Mesothelial cell of epicardium (in vitro differentiated cells): ENCODE data around the gene ADAMTS17. TPM values are rescaled to one million over a fixed set of nuclear protein-coding genes. Genes with fewer than 3 reads are reported as not detected.

Experiments
- DNase-seq, 2 experiments: peaks; one replicate each; pipeline ENCODE4 v3.0.0; 2021; ENCODE audit warnings: low spot score in 2 of 2; ENCODE audit not compliant: unreplicated experiment in 2 of 2
- H3K27ac Mint-ChIP-seq: 2 replicates; pipeline ENCODE4 v1.8.0; 2021; ENCODE audit warnings: mixed read lengths
- H3K27me3 Mint-ChIP-seq: 2 replicates; pipeline ENCODE4 v1.8.0; 2021; ENCODE audit warnings: low read depth, mixed read lengths
- H3K36me3 Mint-ChIP-seq: 2 replicates; pipeline ENCODE4 v1.8.0; 2021; ENCODE audit warnings: mixed read lengths
- H3K4me1 Mint-ChIP-seq: 2 replicates; pipeline ENCODE4 v1.8.0; 2021; ENCODE audit warnings: mixed read lengths
- H3K4me3 Mint-ChIP-seq: 2 replicates; pipeline ENCODE4 v1.8.0; 2021; ENCODE audit warnings: mild to moderate bottlenecking, moderate library complexity, mixed read lengths
- H3K9me3 Mint-ChIP-seq: 2 replicates; pipeline ENCODE4 v1.8.0; 2021; ENCODE audit warnings: mixed read lengths
- total RNA-seq: library from RNA; stranded (reverse); gene quantifications from 3 replicates; pipeline ENCODE4 v1.2.1, GENCODE V29; 2021
- TF ChIP-seq, protein P1 (sequence below): fragments of 200-600 bp; sonication (generic); IDR thresholded peaks from one replicate; pipeline ENCODE4 v1.5.0; 2021; ENCODE audit warnings: antibody characterized with exemption; ENCODE audit not compliant: unreplicated experiment

ADAMTS17 gene
- total RNA-seq, 1 donor from 2014 or later = 39.4 TPM

DNA sequence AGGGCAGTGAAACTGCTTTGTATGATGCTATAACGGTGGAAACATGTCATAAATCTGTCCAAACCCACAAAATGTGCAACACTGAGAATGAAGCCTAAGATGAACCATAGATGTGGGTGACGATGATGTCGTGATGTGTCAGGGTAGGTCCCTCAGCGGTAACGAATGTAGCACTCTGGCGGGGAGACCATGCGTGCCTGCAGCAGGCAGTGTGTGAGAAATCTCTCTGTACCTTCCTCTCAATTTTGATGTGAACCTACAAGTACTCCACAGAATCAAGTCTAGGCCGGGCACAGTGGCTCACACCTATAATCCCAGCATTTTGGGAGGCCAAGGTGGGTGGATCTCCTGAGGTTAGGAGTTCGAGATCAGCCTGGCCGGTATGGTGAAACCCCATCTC, 340.4 kb downstream of the ADAMTS17 start:
- peaks cover 15% of the 10 kb centered on the region for H3K36me3 Mint-ChIP-seq
- H3K27me3 Mint-ChIP-seq = peaks cover 2% of the 10 kb centered on the region
- DNase-seq = no peak
- H3K4me3 Mint-ChIP-seq = no peak overlapping the region
- peaks cover 26% of the 10 kb centered on the region for H3K4me1 Mint-ChIP-seq
- H3K27ac Mint-ChIP-seq = no peak overlapping the region
- TF ChIP-seq, protein P1, sequence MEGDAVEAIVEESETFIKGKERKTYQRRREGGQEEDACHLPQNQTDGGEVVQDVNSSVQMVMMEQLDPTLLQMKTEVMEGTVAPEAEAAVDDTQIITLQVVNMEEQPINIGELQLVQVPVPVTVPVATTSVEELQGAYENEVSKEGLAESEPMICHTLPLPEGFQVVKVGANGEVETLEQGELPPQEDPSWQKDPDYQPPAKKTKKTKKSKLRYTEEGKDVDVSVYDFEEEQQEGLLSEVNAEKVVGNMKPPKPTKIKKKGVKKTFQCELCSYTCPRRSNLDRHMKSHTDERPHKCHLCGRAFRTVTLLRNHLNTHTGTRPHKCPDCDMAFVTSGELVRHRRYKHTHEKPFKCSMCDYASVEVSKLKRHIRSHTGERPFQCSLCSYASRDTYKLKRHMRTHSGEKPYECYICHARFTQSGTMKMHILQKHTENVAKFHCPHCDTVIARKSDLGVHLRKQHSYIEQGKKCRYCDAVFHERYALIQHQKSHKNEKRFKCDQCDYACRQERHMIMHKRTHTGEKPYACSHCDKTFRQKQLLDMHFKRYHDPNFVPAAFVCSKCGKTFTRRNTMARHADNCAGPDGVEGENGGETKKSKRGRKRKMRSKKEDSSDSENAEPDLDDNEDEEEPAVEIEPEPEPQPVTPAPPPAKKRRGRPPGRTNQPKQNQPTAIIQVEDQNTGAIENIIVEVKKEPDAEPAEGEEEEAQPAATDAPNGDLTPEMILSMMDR = no peak
- no peaks in the 10 kb centered on the region for H3K9me3 Mint-ChIP-seq

DNA sequence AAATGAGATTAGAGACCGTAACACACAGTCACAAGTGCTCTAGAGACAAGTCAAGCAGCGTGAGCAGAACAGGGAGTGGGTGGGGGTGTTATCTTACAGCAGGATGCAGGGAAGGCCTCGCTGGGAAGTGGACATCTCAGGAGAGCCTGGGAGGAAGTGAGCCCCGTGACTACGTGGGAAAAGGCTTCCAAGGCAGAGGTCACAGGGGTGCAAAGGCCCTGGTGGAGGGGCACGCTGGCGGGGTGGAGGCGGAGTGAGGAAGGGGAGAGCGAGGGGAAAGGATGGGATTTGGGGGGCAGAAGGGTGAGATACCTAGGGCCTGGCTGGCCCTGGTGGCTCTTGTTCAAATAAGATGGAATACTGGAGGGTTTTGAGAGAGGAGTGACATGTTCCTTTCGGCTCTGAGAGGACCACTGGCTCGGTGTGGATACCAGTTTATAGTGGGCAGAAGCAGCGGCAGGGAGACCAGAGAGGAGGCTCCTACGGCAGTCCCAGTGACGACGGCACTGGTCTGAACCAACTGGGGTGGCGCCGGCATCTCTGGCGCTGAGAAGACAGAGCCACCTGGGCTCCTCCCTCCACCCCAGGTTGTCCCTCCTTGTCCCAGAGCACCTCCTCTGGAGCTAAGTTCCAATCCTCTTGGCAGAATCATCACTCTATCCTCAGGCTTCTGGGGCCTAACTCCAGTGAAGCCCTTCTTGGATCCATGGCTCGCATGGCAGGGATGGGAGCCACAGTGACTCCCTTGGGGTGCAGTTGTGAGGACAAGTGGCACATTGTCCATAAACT, 342.3 kb downstream of the ADAMTS17 start:
- H3K9me3 Mint-ChIP-seq = no peaks in the 10 kb centered on the region

DNA sequence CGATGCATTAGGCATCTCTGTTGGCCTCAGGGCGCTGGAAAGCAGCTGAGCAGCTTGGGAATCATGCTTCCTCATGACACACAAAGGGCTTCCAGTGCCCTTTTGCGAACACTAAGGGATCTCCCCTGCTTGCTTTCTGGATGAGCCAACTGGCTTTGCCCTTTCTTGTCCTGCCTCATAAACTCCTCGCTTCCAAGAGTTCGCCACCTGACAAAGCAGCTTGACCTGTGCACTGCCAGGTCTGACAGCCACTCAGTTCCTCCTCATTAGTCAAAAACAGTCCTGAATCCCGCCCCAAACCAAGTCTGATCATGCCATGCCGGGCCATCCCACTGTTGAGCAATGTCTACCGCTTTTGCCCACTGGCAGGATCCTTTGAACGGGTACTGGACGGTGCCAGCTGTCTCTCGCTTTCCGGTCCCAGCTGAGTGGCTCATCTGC, 343.1 kb downstream of the ADAMTS17 start:
- H3K4me1 Mint-ChIP-seq = peaks cover 32% of the 10 kb centered on the region
- peaks cover 2% of the 10 kb centered on the region for H3K27me3 Mint-ChIP-seq
- no peak overlapping the region for H3K4me3 Mint-ChIP-seq
- peaks cover 10% of the 10 kb centered on the region for H3K36me3 Mint-ChIP-seq
- TF ChIP-seq, protein P1 = no peak
- no peak overlapping the region for H3K27ac Mint-ChIP-seq
- H3K9me3 Mint-ChIP-seq = no peaks in the 10 kb centered on the region
- no peak for DNase-seq

More for the DNA sequence above, 342.3 kb downstream of the ADAMTS17 start:
- peak in 1 of 2 experiments; percentile 34 for DNase-seq
- H3K27me3 Mint-ChIP-seq = peaks cover 2% of the 10 kb centered on the region
- H3K4me1 Mint-ChIP-seq = peaks cover 32% of the 10 kb centered on the region
- TF ChIP-seq, protein P1 = no peak
- no peak overlapping the region for H3K4me3 Mint-ChIP-seq
- H3K27ac Mint-ChIP-seq = no peak overlapping the region
- peaks cover 15% of the 10 kb centered on the region for H3K36me3 Mint-ChIP-seq

DNA sequence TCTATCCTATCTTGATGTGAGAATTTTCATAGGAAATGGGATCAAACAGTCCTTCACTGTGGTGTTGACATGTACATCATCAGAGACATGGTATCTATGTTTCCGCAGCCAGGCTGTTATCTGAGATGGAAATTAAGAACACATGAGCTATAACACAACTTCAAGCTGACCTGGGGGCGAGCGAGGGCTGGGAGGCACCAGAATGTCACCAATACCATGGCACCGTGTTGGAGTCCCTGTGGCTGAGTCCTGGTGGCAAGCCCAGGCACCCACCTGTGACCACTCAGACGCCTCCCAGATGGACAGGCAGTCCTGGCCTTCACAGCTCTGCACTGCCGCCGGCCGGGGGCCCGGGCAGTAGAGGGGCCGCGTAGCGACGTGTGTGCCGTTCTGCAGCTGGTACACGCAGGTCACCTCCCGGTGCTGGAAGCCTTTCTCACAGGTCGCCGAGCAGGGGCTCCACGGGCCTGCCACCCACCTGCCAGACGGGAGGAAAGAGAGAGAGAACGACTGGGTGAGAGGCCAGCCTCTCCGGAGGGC, 344.6 kb downstream of the ADAMTS17 start:
- Mint-ChIP-seq H3K9me3 (no peaks in the 10 kb centered on the region), H3K27me3 (peaks cover under 1% of the 10 kb centered on the region), H3K27ac (peak overlapping the region; percentile 72), H3K36me3 (peaks cover 14% of the 10 kb centered on the region), H3K4me1 (peaks cover 32% of the 10 kb centered on the region), H3K4me3 (no peak overlapping the region)
- no peak for DNase-seq
- TF ChIP-seq, protein P1 = no peak

DNA sequence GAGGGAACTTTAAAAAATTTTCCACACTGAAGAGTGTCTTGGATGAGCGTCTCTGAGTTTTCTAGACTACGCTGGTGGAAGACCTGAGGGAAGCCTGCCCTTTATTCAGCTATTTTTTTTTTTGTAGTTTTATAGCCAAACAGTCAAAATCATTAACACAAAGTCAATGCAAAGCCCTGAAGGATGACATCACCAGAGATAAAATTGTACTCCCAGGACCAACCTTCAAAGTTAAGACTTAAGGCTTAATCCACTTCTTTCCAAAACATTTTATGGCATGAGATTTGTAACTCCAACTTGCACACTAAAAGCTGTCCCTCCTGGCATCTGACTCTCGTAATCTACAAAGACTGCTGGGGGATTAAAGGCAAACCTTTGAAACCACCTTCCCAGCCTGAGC, 345.1 kb downstream of the ADAMTS17 start:
- H3K36me3 Mint-ChIP-seq = peaks cover 20% of the 10 kb centered on the region
- DNase-seq = no peak
- H3K27ac Mint-ChIP-seq = peak overlapping the region; percentile 90
- H3K9me3 Mint-ChIP-seq = no peaks in the 10 kb centered on the region
- H3K4me1 Mint-ChIP-seq = peaks cover 32% of the 10 kb centered on the region
- no peak overlapping the region for H3K4me3 Mint-ChIP-seq
- TF ChIP-seq, protein P1 = no peak
- H3K27me3 Mint-ChIP-seq = no peaks in the 10 kb centered on the region
